CD1c-positive myeloid dendritic cell (primary cell): ENCODE measurements around the gene FRY.

Experiments used
- DNase-seq: peaks from one replicate; pipeline ENCODE4 v3.0.0-alpha.2; 2016; ENCODE audit errors: extremely low spot score

The FRY gene

GRCh38 chr13:32257649-32258048, 226.1 kb downstream of the FRY start:
- no peak for DNase-seq

GRCh38 chr13:32259116-32259515, 227.5 kb downstream of the FRY start:
- no peak for DNase-seq

GRCh38 chr13:32261567-32261966, 230.0 kb downstream of the FRY start:
- DNase-seq: no peak

GRCh38 chr13:32262165-32262564, 230.6 kb downstream of the FRY start:
- no peak for DNase-seq

GRCh38 chr13:32262619-32263018, 231.0 kb downstream of the FRY start:
- DNase-seq: no peak

GRCh38 chr13:32264407-32264806, 232.8 kb downstream of the FRY start:
- no peak for DNase-seq

GRCh38 chr13:32265726-32266125, 234.2 kb downstream of the FRY start:
- no peak for DNase-seq

- DNase-seq: no peak
These were observed 234.6 kb downstream of the FRY start for GRCh38 chr13:32266130-32266529.

GRCh38 chr13:32267836-32268439, 236.4 kb downstream of the FRY start:
- no peak for DNase-seq

GRCh38 chr13:32272021-32272683, 240.6 kb downstream of the FRY start:
- no peak for DNase-seq

- no peak for DNase-seq
These were observed 246.3 kb downstream of the FRY start for GRCh38 chr13:32277839-32278238.

- no peak for DNase-seq
These were observed 246.9 kb downstream of the FRY start for GRCh38 chr13:32278426-32278825.

GRCh38 chr13:32281096-32281495, 249.5 kb downstream of the FRY start:
- DNase-seq: no peak

GRCh38 chr13:32282096-32282711, 250.6 kb downstream of the FRY start:
- DNase-seq: no peak

- no peak for DNase-seq
These were observed 253.5 kb downstream of the FRY start for GRCh38 chr13:32284927-32285632.

GRCh38 chr13:32285633-32285965, 254.0 kb downstream of the FRY start:
- no peak for DNase-seq

- no peak for DNase-seq
These were observed 265.6 kb downstream of the FRY start for GRCh38 chr13:32297206-32297605.

GRCh38 chr13:32298695-32299094, 267.1 kb downstream of the FRY start:
- no peak for DNase-seq

- no peak for DNase-seq
These were observed 268.3 kb downstream of the FRY start for GRCh38 chr13:32299893-32300292.

- no peak for DNase-seq
These were observed 268.8 kb downstream of the FRY start for GRCh38 chr13:32300406-32300805.

GRCh38 chr13:32300920-32301319, 269.3 kb downstream of the FRY start:
- no peak for DNase-seq

GRCh38 chr13:32302461-32302860, 270.9 kb downstream of the FRY start:
- no peak for DNase-seq

GRCh38 chr13:32305646-32306045, 274.1 kb downstream of the FRY start:
- no peak for DNase-seq
